GM13977 (cell line): Measurements from ENCODE around the gene PTCH2.
"Not testable (repeated sequence)": the region's sequence is repeated elsewhere in the genome, so short reads cannot be mapped to it uniquely, and the experiment has no call there.

Experiments
- DNase-seq: peaks from one replicate; pipeline ENCODE4 v3.0.0; 2012; ENCODE audit warnings: low spot score
- CTCF ChIP-seq: IDR thresholded peaks from 2 replicates; pipeline ENCODE4 v1.5.1; 2012; ENCODE audit warnings: mild to moderate bottlenecking, control low read depth; ENCODE audit not compliant: insufficient read depth; ENCODE audit errors: extremely low read depth, missing control alignments
- in situ Hi-C: fragments of 300-500 bp; cut with MboI; formaldehyde crosslinking; loops from one replicate; pipeline ENCODE4 v1.12.0; 2022; ENCODE audit warnings: low sequenced_read_pairs, low pct_unique_long_range_greater_than_20kb, mixed read lengths, inconsistent platforms; ENCODE audit not compliant: unreplicated experiment

The PTCH2 gene

GRCh38 chr1:44817771-44818495, 25.1 kb downstream of the PTCH2 start:
- in situ Hi-C loops, result no loop called here
- no peak for TF ChIP-seq CTCF
- no peak for DNase-seq

- TF ChIP-seq CTCF, result no peak
- no peak for DNase-seq
- in situ Hi-C loops, result no loop called here
These were observed 25.7 kb downstream of the PTCH2 start for GRCh38 chr1:44817307-44817706.

- in situ Hi-C loops, DNase-seq: not testable (repeated sequence)
These were observed 27.1 kb downstream of the PTCH2 start for GRCh38 chr1:44815926-44816325.

- in situ Hi-C loops, result no loop called here
- DNase-seq, result no peak
These were observed 30.1 kb downstream of the PTCH2 start for GRCh38 chr1:44812822-44813543.

GRCh38 chr1:44811234-44811633, 31.8 kb downstream of the PTCH2 start:
- no peak for TF ChIP-seq CTCF
- no peak for DNase-seq
- in situ Hi-C loops, result no loop called here

More at GRCh38 chr1:44812822-44813543, 30.1 kb downstream of the PTCH2 start:
- no peak for TF ChIP-seq CTCF

- in situ Hi-C loops, DNase-seq: not testable (repeated sequence)
These were observed 32.3 kb downstream of the PTCH2 start for GRCh38 chr1:44810762-44811105.

GRCh38 chr1:44810101-44810761, 32.8 kb downstream of the PTCH2 start:
- DNase-seq, result no peak
- no peak for TF ChIP-seq CTCF
- in situ Hi-C loops, result no loop called here
